H1 (cell line): ENCODE measurements around the gene TASOR2. TPM values are rescaled to one million over a fixed set of nuclear protein-coding genes. Genes with fewer than 3 reads are reported as not detected.

ENCODE experiments used
- CTCF ChIA-PET: fragments of 300-600 bp; sonication (Branson Sonifier 250); formaldehyde crosslinking; loops from one replicate; lab custom pipeline; 2021; ENCODE audit not compliant: partially characterized antibody; lab: Charles Lee
- POLR2A ChIA-PET: fragments of 300-600 bp; sonication (Branson Sonifier 250); formaldehyde crosslinking; loops from one replicate; lab custom pipeline; 2021; ENCODE audit warnings: inconsistent platforms; ENCODE audit not compliant: partially characterized antibody; lab: Charles Lee
- DNase-seq, 2 experiments: peaks; one replicate each; pipeline versions ENCODE4 v3.0.0 to v3.0.0-alpha.2; 2010 to 2022; ENCODE audit warnings: low spot score in 2 of 2, low read depth in 1 of 2, mixed read lengths in 1 of 2
- FAIRE-seq: peaks from 2 replicates; lab custom pipeline; 2011; peaks lifted over from hg19 to GRCh38; lab: Jason Lieb, UNC
- H2AFZ ChIP-seq: 2 replicates; pipeline ENCODE4 v1.8.1; 2012; ENCODE audit warnings: low read length, inconsistent platforms
- H2AK5ac ChIP-seq: 2 replicates; pipeline ENCODE4 v1.6.1; 2013; ENCODE audit warnings: low read depth, low read length
- H2BK120ac ChIP-seq: replicated peaks from 2 replicates; pipeline ENCODE3; 2013; ENCODE audit warnings: low read depth, low read length, inconsistent platforms
- H2BK12ac ChIP-seq: 2 replicates; pipeline ENCODE4 v1.6.1; 2013; ENCODE audit warnings: low read depth, low read length
- H2BK15ac ChIP-seq: 2 replicates; pipeline ENCODE4 v1.6.1; 2013; ENCODE audit warnings: low read length
- H2BK20ac ChIP-seq: 2 replicates; pipeline ENCODE4 v1.6.1; 2013; ENCODE audit warnings: low read length
- H2BK5ac ChIP-seq: 2 replicates; pipeline ENCODE4 v1.6.1; 2013; ENCODE audit warnings: low read depth, low read length
- H3K14ac ChIP-seq: 2 replicates; pipeline ENCODE4 v1.6.1; 2013; ENCODE audit warnings: inconsistent platforms; ENCODE audit not compliant: insufficient read length
- H3K18ac ChIP-seq: 2 replicates; pipeline ENCODE4 v1.6.1; 2013; ENCODE audit warnings: low read length; ENCODE audit errors: extremely low read depth
- H3K23ac ChIP-seq: 2 replicates; pipeline ENCODE4 v1.6.1; 2013; ENCODE audit warnings: inconsistent platforms; ENCODE audit not compliant: insufficient read length
- H3K23me2 ChIP-seq: 2 replicates; pipeline ENCODE4 v1.6.1; 2013; ENCODE audit warnings: low read depth, low read length
- H3K27ac ChIP-seq: 2 replicates; pipeline ENCODE4 v1.6.1; 2011; ENCODE audit warnings: low read depth, low read length, inconsistent platforms
- H3K27me3 ChIP-seq, 4 experiments: replicated peaks in 1 of 4; 1 replicate in 1 of 4; 2 replicates in 3 of 4; pipeline versions ENCODE4 v1.6.1 to v1.8.1; 2011 to 2013; ENCODE audit warnings: low read length in 3 of 4, mild to moderate bottlenecking in 3 of 4, inconsistent platforms in 2 of 4, mixed read lengths in 2 of 4, moderate library complexity in 1 of 4; ENCODE audit not compliant: control insufficient read depth in 3 of 4, insufficient read depth in 3 of 4; ENCODE audit errors: extremely low read depth in 1 of 4
- H3K36me3 ChIP-seq, 4 experiments: 2 replicates each; pipeline versions ENCODE4 v1.6.1 to v1.8.1; 2011 to 2013; ENCODE audit warnings: mild to moderate bottlenecking in 4 of 4, low read length in 3 of 4, moderate library complexity in 2 of 4, control low read depth in 1 of 4, inconsistent platforms in 1 of 4; ENCODE audit not compliant: insufficient read depth in 4 of 4, control insufficient read depth in 2 of 4
- H3K4ac ChIP-seq: replicated peaks from 2 replicates; pipeline ENCODE3; 2013; ENCODE audit warnings: low read length, low read depth, mixed read lengths, inconsistent platforms; ENCODE audit not compliant: insufficient read length
- H3K4me1 ChIP-seq, 4 experiments: replicated peaks in 1 of 4; 1 replicate in 1 of 4; 2 replicates in 3 of 4; pipeline versions ENCODE4 v1.6.1 to v1.8.1; 2011 to 2013; ENCODE audit warnings: low read length in 3 of 4, inconsistent platforms in 2 of 4, mixed read lengths in 1 of 4; ENCODE audit not compliant: insufficient read depth in 4 of 4, control insufficient read depth in 3 of 4
- H3K4me2 ChIP-seq, 2 experiments: 2 replicates each; pipeline versions ENCODE4 v1.6.1 to v1.8.1; 2011 to 2013; ENCODE audit warnings: low read depth in 2 of 2, low read length in 2 of 2, control low read depth in 1 of 2, inconsistent platforms in 1 of 2, mild to moderate bottlenecking in 1 of 2; ENCODE audit not compliant: insufficient read depth in 1 of 2
- H3K4me3 ChIP-seq, 4 experiments: fragments of 200-600, 300-600 bp in 1 of 4; sonication (generic), shearing (Covaris generic), sonication (Bioruptor Twin) in 1 of 4; 2 replicates each; pipeline versions ENCODE4 v1.5.1 to v1.8.1; 2011 to 2016; ENCODE audit warnings: low read length in 4 of 4, low read depth in 3 of 4, control low read depth in 2 of 4, inconsistent platforms in 2 of 4, mild to moderate bottlenecking in 2 of 4, mixed read lengths in 1 of 4, moderate library complexity in 1 of 4; ENCODE audit not compliant: insufficient read depth in 2 of 4; ENCODE audit errors: extremely low read depth in 1 of 4
- H3K56ac ChIP-seq: replicated peaks from 2 replicates; pipeline ENCODE3; 2013; ENCODE audit warnings: low read depth, mild to moderate bottlenecking, mixed read lengths, low read length, inconsistent platforms; ENCODE audit not compliant: insufficient read length
- H3K79me1 ChIP-seq: 2 replicates; pipeline ENCODE4 v1.6.1; 2013; ENCODE audit warnings: low read depth, low read length, control low read depth
- H3K79me2 ChIP-seq, 2 experiments: 2 replicates each; pipeline versions ENCODE4 v1.6.1 to v1.8.1; 2012 to 2013; ENCODE audit warnings: low read length in 2 of 2, mild to moderate bottlenecking in 2 of 2, inconsistent platforms in 1 of 2; ENCODE audit not compliant: insufficient read depth in 2 of 2, control insufficient read depth in 1 of 2
- H3K9ac ChIP-seq, 4 experiments: replicated peaks in 1 of 4; 1 replicate in 1 of 4; 2 replicates in 3 of 4; pipeline versions ENCODE4 v1.6.1 to v1.8.1; 2011 to 2013; ENCODE audit warnings: low read depth in 3 of 4, low read length in 3 of 4, control low read depth in 2 of 4, mild to moderate bottlenecking in 2 of 4, moderate library complexity in 2 of 4, inconsistent platforms in 1 of 4; ENCODE audit errors: extremely low read depth in 1 of 4
- H3K9me3 ChIP-seq, 2 experiments: 2 replicates each; pipeline versions ENCODE4 v1.6.1 to v1.8.1; 2012 to 2013; ENCODE audit warnings: mild to moderate bottlenecking in 2 of 2, moderate library complexity in 2 of 2, control low read depth in 1 of 2, inconsistent platforms in 1 of 2, low read depth in 1 of 2, low read length in 1 of 2, mixed read lengths in 1 of 2; ENCODE audit not compliant: insufficient read depth in 2 of 2
- H4K20me1 ChIP-seq, 2 experiments: replicated peaks in 1 of 2; 2 replicates each; pipeline versions ENCODE3 to v1.8.1; 2011 to 2013; ENCODE audit warnings: inconsistent platforms in 2 of 2, low read length in 2 of 2, mild to moderate bottlenecking in 1 of 2; ENCODE audit not compliant: insufficient read depth in 2 of 2, control insufficient read depth in 1 of 2
- H4K5ac ChIP-seq: 2 replicates; pipeline ENCODE4 v1.6.1; 2013; ENCODE audit warnings: low read length, low read depth, mixed read lengths, inconsistent platforms; ENCODE audit not compliant: insufficient read length
- H4K8ac ChIP-seq: 2 replicates; pipeline ENCODE4 v1.8.0; 2013; ENCODE audit warnings: mild to moderate bottlenecking, moderate library complexity, low read length, inconsistent platforms; ENCODE audit not compliant: insufficient read depth; ENCODE audit errors: extremely low read depth
- H4K91ac ChIP-seq: replicated peaks from 2 replicates; pipeline ENCODE3; 2013; ENCODE audit warnings: low read length, mixed read lengths, inconsistent platforms; ENCODE audit not compliant: insufficient read length
- CBX5 ChIP-seq: fragments of 300-800, 300-1000 bp; sonication (generic); IDR thresholded peaks from 2 replicates; pipeline ENCODE4 v1.7.1; 2016; ENCODE audit warnings: antibody characterized with exemption, low read length, low read depth
- KDM5A ChIP-seq: fragments of 200-600 bp; IDR thresholded peaks from 2 replicates; pipeline ENCODE4 v1.7.1; 2012; ENCODE audit warnings: mild to moderate bottlenecking, low read length, inconsistent platforms, mixed read lengths
- MAX ChIP-seq: IDR thresholded peaks from 2 replicates; pipeline ENCODE4 v1.6.1; 2012; ENCODE audit warnings: inconsistent platforms
- WGBS, 2 experiments: shearing (Covaris generic) in 1 of 2; methylation state at CpG; one replicate each; pipeline versions ENCODE4 v1.1.6 to v1.1.7; 2013 to 2015; ENCODE audit warnings: low lambda C conversion rate in 2 of 2, mixed read lengths in 2 of 2, inconsistent platforms in 1 of 2, low coverage in 1 of 2, missing lambda C conversion rate in 1 of 2; ENCODE audit not compliant: insufficient replicate concordance in 2 of 2, insufficient coverage in 1 of 2, insufficient read length in 1 of 2; ENCODE audit errors: extremely low coverage in 1 of 2, missing lambda C conversion rate in 1 of 2; 5-methylcytosine and 5-hydroxymethylcytosine counted together
- polyA plus RNA-seq, 7 experiments: library from polyadenylated mRNA; depleted of rRNA in 3 of 7; stranded (reverse) in 5 of 7; unstranded in 2 of 7; fragments of >200 nt in 5 of 7; fragments of 200-250 nt in 2 of 7; gene quantifications; 1 replicate in 5 of 7; 2 replicates in 1 of 7; 4 replicates in 1 of 7; pipeline versions ENCODE4 v1.2.1 to v1.2.3, GENCODE V29; 2011 to 2013; ENCODE audit warnings: missing spikeins in 2 of 7, mixed read lengths in 2 of 7
- total RNA-seq: library from RNA; stranded (reverse); fragmentation: NEBNext Ultra II Directional; extraction: Animal tissue kit (Norgen Biotek cat#: 25700); gene quantifications from 2 replicates; pipeline ENCODE4 v1.2.1, GENCODE V29; 2021

TASOR2 gene
- total and polyA plus RNA-seq, 2 of the 8 experiments (the other 6 are each of a cell fraction or from before 2014, with no cell fraction given), result 13.1 to 74.9 TPM

- H2AK5ac ChIP-seq, result no peak overlapping the region
- H3K18ac ChIP-seq, result no peak overlapping the region
- CTCF ChIA-PET, result interaction anchor here (0.9 to 1.4 kb wide), 4 partner anchors 19 to 256 kb away, joined by 3 read pairs; no protein-coding TSS in a partner anchor
- H3K23ac ChIP-seq, result no peak overlapping the region
- no peaks in the 10 kb centered on the region for H3K9me3 ChIP-seq
- no peak overlapping the region for H4K5ac ChIP-seq
- no peaks in the 10 kb centered on the region for H3K36me3 ChIP-seq
- DNase-seq (no peak), FAIRE-seq (no peak)
- H3K27ac ChIP-seq, result no peak overlapping the region
- H2BK15ac ChIP-seq, result no peak overlapping the region
- H3K4ac ChIP-seq, result no peak overlapping the region
- H3K56ac ChIP-seq, result no peak overlapping the region
- no peak overlapping the region for H3K4me2 ChIP-seq
- H2BK12ac ChIP-seq, result no peak overlapping the region
- H3K79me2 ChIP-seq, result peaks cover 0 to 81% of the 10 kb centered on the region in 2 experiments; a peak in 3 of 4 replicates
- no peaks in the 10 kb centered on the region; the same call in 1 of the 2 replicates for H3K79me1 ChIP-seq
- 91 to 100% methylated on average over 1 to 4 of the region's 4 CpGs for WGBS, 2 experiments
- H3K4me1 ChIP-seq, result no peaks in the 10 kb centered on the region
- H2AFZ ChIP-seq, result no peak overlapping the region
- H3K4me3 ChIP-seq, result no peak overlapping the region
- H3K27me3 ChIP-seq, result no peaks in the 10 kb centered on the region
- H2BK120ac ChIP-seq, result no peak overlapping the region
- H3K23me2 ChIP-seq, result no peaks in the 10 kb centered on the region
- no peak overlapping the region for H2BK20ac ChIP-seq
- H3K14ac ChIP-seq, result no peak overlapping the region
- H2BK5ac ChIP-seq, result no peak overlapping the region
- no peak overlapping the region for H3K9ac ChIP-seq
- no peak overlapping the region for H4K8ac ChIP-seq
- H4K91ac ChIP-seq, result no peak overlapping the region
- POLR2A ChIA-PET, result interaction anchor here (1.4 to 1.9 kb wide), 3 partner anchors 15 to 28 kb away, joined by 3 to 4 read pairs (median 3); no protein-coding TSS in a partner anchor
- H4K20me1 ChIP-seq, result no peaks in the 10 kb centered on the region
- no peak for TF ChIP-seq CBX5
- no peak for TF ChIP-seq KDM5A
- no peak for TF ChIP-seq MAX
Measured at GRCh38 chr10:5711642-5712041, 27.0 kb downstream of the TASOR2 start.
